H1 (cell line): Measurements from ENCODE around the gene ARHGEF25. TPM values are rescaled to one million over a fixed set of nuclear protein-coding genes. Genes with fewer than 3 reads are reported as not detected.

Source experiments
- ASH2L ChIP-seq: fragments of 200-600, 300-600 bp; sonication (generic); IDR thresholded peaks from one replicate; pipeline ENCODE4 v1.7.1; 2017; ENCODE audit warnings: low read length
- ATF3 ChIP-seq: IDR thresholded peaks from 2 replicates; pipeline ENCODE4 v1.6.1; 2011; ENCODE audit warnings: low read depth, mild to moderate bottlenecking, low read length; ENCODE audit not compliant: insufficient read depth
- KDM1A ChIP-seq: fragments of 200-600, 300-600 bp; sonication (generic); IDR thresholded peaks from 2 replicates; pipeline ENCODE4 v1.7.1; 2016; ENCODE audit warnings: mild to moderate bottlenecking, low read length, borderline replicate concordance
- RAD21 ChIP-seq, 2 experiments: IDR thresholded peaks in 1 of 2; conservative IDR thresholded peaks in 1 of 2; 2 replicates each; pipeline ENCODE4 v1.6.1; 2011; ENCODE audit warnings: low read depth in 2 of 2, low read length in 2 of 2, improper control_type of control experiment in 1 of 2, inconsistent platforms in 1 of 2, mild to moderate bottlenecking in 1 of 2, moderate library complexity in 1 of 2
- SIRT6 ChIP-seq: IDR thresholded peaks from one replicate; pipeline ENCODE4 v1.7.1; 2012; ENCODE audit warnings: low read length, inconsistent platforms
- polyA plus RNA-seq, 7 experiments: library from polyadenylated mRNA; depleted of rRNA in 3 of 7; stranded (reverse) in 5 of 7; unstranded in 2 of 7; fragments of >200 nt in 5 of 7; fragments of 200-250 nt in 2 of 7; gene quantifications; 1 replicate in 5 of 7; 2 replicates in 1 of 7; 4 replicates in 1 of 7; pipeline versions ENCODE4 v1.2.1 to v1.2.3, GENCODE V29; 2011 to 2013; ENCODE audit warnings: missing spikeins in 2 of 7, mixed read lengths in 2 of 7
- total RNA-seq: library from RNA; stranded (reverse); fragmentation: NEBNext Ultra II Directional; extraction: Animal tissue kit (Norgen Biotek cat#: 25700); gene quantifications from 2 replicates; pipeline ENCODE4 v1.2.1, GENCODE V29; 2021
- TF ChIP-seq, protein P1 (sequence below): IDR thresholded peaks from 2 replicates; pipeline ENCODE4 v1.6.1; 2011; ENCODE audit warnings: low read length, improper control_type of control experiment

ARHGEF25 gene
- total and polyA plus RNA-seq, 2 of the 8 experiments (the other 6 are each of a cell fraction or from before 2014, with no cell fraction given): 5.9 to 8.8 TPM

- TF ChIP-seq ATF3 (no peak), RAD21 (IDR thresholded peaks at IDR 0.05 in 1 of 2, conservative IDR thresholded peaks at IDR 0.05 in 1 of 2; ENCODE audit: low read depth in 2 of 2, low read length in 2 of 2) (no peak), ASH2L (no peak), SIRT6 (no peak), KDM1A (no peak)
- TF ChIP-seq, protein P1, sequence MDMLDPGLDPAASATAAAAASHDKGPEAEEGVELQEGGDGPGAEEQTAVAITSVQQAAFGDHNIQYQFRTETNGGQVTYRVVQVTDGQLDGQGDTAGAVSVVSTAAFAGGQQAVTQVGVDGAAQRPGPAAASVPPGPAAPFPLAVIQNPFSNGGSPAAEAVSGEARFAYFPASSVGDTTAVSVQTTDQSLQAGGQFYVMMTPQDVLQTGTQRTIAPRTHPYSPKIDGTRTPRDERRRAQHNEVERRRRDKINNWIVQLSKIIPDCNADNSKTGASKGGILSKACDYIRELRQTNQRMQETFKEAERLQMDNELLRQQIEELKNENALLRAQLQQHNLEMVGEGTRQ: no peak
These were observed 1.6 kb downstream of the ARHGEF25 start (continued) for GRCh38 chr12:57612711-57613426.
